Uterus (tissue), 2 donors: ENCODE data around the gene RNF39.

Experiments
- CTCF ChIP-seq, 4 experiments: fragments of 200-600 bp in 2 of 4; fragments of 450-650 bp in 2 of 4; sonication (generic) in 2 of 4; IDR thresholded peaks; one replicate each; pipeline ENCODE4 v1.5.1; 2016 to 2019; ENCODE audit warnings: antibody characterized with exemption in 4 of 4, mild to moderate bottlenecking in 2 of 4, moderate library complexity in 1 of 4
- POLR2A ChIP-seq, 2 donors: fragments of 450-650 bp; IDR thresholded peaks; one replicate each; pipeline ENCODE4 v1.6.1; 2016; ENCODE audit warnings: antibody characterized with exemption in 2 of 2, mild to moderate bottlenecking in 1 of 2, moderate library complexity in 1 of 2

DNA sequence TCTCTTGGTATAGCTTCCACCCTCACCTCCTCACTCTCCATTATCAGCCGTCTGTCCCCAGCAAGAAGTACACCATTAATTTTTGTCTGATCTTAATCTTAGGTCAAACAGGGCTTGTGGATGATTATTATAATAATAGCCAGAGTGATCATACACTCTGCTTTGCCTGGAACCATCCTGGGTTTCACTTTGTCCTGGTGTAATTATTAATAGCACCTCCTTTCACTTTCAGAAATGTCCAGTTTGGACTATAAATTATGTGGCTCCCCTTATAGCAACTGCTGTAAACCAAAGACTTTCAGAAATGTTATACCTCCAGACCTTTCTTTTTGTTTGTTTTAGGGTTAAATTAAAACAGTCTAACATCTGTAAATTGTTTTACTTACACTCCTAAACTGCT, 38.3 kb upstream of the RNF39 start:
- TF ChIP-seq POLR2A (IDR thresholded peaks at IDR 0.05): no peak
- no peak for TF ChIP-seq CTCF (IDR thresholded peaks at IDR 0.05)
